ENCODE results near the gene DPCD. TPM values are rescaled to one million over a fixed set of nuclear protein-coding genes. Genes with fewer than 3 reads are reported as not detected.
A peak's percentile ranks its signal among the peaks of the same experiment; 100 is the strongest.

The DPCD gene
- total RNA-seq, 1 experiment from 2014 or later, result 64.2 TPM

DNA sequence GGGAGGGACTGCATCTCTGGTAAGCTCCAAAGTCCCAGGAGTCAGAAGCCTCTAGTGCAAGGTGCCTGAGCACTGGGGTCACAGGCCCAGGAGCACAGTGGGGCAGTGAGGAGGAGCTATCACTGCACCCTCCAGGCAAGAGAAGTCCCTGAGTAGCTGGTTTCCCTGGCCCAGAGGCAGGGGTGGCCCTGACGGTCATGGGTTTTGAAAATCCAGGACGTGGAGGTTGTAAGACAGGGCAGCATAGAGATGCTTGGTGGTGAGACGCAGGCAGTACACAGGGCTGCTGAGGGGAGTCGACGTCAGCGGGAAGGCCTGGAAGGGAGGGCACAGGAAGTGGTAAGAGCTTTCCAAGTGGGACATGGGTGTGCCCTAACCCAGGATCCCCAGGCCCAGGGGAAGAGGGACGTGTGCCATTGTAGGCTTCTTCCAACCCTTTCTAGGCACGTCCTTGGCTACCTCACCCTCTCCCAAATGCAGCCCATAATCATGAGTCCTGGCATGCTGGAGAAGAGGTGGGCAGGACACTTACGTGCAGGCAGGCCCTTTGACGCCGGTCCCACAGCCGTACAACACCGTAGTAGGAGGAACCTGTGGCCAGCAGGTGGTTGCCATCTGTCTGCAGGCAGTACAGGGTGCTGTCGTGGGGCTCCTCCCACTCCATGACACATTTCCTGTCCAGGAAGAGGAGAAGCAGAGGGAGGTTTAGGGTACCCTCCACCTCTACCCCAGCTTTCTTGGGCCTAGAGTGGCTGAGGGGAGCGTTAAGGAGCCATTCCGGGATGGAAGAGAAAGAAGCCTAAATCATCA is 23.2 kb downstream of the DPCD start:
- Histone ChIP-seq H3K27me3 (no peaks in the 10 kb centered on the region), H3K36me3 (peaks cover 17% of the 10 kb centered on the region), H3K4me3 (no peak overlapping the region), H3K9me3 (no peaks in the 10 kb centered on the region)
- peak; percentile 35 for DNase-seq

GRCh38 chr10:101612086-101612485 is 24.0 kb downstream of the DPCD start:
- DNase-seq, result no peak
- Histone ChIP-seq H3K9me3 (no peaks in the 10 kb centered on the region), H3K4me3 (no peak overlapping the region), H3K27me3 (no peaks in the 10 kb centered on the region), H3K36me3 (peaks cover 17% of the 10 kb centered on the region)

DNA sequence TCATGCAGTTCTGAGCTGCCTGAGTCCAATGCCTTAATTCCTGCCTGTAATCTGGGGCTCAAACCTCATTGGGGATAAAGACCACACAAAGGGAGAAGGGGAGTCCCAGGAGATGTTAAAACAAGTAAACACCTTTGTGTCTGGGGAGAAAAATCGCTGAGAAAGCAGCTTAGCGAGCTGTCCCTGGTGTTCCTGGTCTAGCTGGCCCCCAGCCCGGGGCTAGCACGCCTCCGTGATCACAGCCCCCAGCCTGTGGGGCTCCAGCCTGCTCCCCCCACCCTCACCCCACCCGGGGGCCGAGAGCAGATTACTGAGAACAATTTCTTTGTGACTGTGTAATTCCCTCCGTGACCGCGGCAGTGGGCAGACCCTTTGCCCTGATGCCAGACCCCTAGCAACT is 24.8 kb downstream of the DPCD start:
- Histone ChIP-seq H3K4me3 (no peak overlapping the region), H3K27me3 (no peaks in the 10 kb centered on the region), H3K9me3 (no peaks in the 10 kb centered on the region), H3K36me3 (peaks cover 17% of the 10 kb centered on the region)
- no peak for DNase-seq

GRCh38 chr10:101613646-101614045 is 25.5 kb downstream of the DPCD start:
- H3K4me3 ChIP-seq, result no peak overlapping the region
- no peak for DNase-seq
- no peaks in the 10 kb centered on the region for H3K27me3 ChIP-seq
- H3K9me3 ChIP-seq, result no peaks in the 10 kb centered on the region
- peaks cover 17% of the 10 kb centered on the region for H3K36me3 ChIP-seq

DNA sequence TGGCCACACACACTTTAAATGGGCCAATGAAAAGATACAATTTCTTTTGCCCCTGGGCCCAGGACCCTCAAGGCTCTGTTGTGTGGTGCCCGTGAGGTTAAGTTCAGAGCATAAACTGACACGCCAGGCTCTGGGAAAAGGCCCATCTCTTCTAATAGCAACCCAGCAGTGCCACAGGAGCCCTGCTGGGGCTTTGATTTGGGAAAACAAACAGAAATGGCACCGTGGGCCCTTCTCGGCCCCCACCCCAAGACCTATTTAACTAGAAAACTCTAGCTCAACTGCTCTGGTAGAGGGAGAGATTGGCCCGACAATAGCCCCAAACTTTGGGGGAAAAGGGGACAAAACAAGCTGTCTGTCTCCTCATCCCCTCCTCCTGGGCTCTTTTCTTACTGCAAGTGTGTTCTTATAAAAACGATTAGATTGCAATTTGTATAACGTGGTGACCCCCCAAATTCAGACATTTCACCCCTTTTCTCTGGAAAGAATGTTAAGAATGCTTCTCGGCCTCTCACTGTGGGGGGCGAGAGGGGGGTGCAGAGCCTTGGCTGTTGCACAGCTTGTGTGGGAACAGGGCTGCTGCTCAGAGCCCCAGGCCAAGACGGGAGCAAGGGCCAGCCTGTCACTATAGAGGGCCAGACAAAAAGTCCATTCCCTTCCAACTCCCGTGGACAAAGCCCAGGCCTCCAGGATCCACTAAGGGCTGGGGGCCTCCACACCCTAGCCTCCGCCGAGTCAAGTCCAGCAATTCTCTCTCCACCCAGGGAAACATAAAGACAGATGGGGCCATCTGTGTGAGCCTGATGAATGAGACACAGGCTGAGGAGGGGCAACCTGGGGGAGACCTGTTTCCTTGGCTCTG is 26.8 kb downstream of the DPCD start:
- H3K36me3 ChIP-seq, result peaks cover 15% of the 10 kb centered on the region
- no peak overlapping the region for H3K4me3 ChIP-seq
- no peak for DNase-seq
- no peaks in the 10 kb centered on the region for H3K9me3 ChIP-seq
- no peaks in the 10 kb centered on the region for H3K27me3 ChIP-seq

DNA sequence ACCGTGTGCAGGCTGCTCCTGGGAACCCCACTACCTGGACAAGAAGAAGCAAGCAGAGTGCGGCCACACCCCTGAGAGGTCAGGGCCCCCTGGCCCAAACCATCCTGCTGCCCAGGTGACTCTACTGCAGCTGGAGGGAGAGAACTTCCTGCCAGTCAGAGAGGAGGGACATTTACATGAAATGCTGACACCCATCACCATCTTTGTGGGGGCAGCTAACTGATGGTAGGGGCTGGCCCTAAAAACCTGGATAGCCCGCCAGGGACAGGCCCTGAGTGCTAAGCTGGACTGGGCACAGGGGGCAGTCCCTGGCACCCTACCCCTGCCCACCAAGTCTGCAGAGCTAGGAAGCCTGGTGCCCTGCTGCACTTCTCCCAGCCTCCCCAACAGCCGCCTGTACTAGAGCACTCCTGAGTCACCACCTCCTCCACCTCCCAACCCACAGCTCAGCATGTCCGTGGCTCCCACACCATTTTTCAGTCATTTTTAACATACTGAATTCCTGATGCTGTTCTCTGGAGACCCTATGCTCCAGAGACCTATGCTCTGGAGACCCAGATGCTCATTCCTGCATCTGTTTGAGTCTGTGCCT is 27.5 kb downstream of the DPCD start:
- H3K9me3 ChIP-seq, result no peaks in the 10 kb centered on the region
- peaks cover 8% of the 10 kb centered on the region for H3K36me3 ChIP-seq
- no peak overlapping the region for H3K4me3 ChIP-seq
- H3K27me3 ChIP-seq, result no peaks in the 10 kb centered on the region
- no peak for DNase-seq

DNA sequence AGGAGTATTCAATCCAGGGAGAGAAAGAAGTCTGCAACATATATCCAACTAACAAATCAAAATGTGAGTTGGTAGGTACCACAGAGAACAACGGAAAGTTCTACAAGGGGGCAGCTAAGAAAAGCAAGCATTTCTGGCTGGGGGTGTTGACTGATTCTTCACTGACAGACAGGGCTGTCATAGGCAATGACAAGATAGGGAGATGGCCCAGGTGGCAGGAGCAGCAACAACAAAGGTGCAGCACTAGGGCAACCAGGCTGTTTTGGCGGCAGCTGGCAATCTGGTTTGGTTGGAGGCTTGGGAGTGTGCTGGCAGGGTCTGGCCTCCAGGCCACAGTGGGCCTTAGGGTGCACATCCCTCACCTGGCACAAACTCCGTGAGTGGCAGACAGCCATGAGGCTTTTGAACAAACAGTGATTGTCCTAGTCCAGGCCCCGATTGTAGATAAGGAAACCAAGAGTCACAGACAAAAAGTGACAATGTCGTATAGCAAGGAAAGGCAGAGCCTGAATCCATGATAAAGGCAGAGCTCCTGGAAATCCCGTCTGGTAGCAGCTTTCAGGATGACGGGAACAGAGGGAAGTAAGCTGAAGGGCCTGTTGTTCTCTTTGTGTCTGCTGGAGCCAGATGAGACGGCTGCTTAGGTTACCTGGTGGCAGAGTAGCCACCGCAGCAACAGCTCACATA is 28.4 kb downstream of the DPCD start:
- Histone ChIP-seq H3K9me3 (no peaks in the 10 kb centered on the region), H3K36me3 (peaks cover under 1% of the 10 kb centered on the region; the same call in 1 of the 2 replicates), H3K4me3 (no peak overlapping the region), H3K27me3 (no peaks in the 10 kb centered on the region)
- no peak for DNase-seq

DNA sequence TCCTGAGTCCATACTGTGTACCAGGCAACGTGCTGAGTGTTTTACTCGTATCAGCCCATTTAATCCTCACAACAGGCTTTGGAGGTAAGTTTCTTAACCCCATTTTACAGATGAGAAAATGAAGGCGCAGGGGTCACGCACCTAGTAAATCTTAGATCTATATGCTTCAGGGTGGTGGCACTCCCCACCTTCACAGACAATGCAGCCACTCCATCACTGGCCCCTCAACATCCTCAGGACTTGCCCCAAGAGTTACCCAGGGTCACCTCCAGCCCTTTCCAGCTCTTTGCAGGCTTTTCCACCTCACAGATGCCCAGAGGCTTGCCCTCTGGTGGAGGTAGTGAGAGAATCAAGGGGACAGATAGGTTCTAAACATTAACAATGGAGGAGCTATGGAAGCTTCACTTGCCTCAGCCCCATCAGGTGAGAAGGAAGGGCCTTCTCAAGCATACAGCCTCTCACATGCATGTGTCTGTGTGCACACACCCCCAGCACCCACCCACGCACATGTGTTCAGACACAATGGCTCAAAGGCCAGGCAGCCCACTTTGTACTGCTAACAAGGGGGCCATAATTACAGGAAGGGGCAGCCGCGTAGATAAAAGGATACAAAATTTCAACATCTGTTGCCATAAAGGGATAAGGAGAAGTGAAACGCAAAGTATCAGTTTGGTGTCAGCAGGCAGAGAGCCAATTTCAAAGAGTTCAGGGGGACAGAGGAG is 29.1 kb downstream of the DPCD start:
- no peaks in the 10 kb centered on the region for H3K9me3 ChIP-seq
- DNase-seq, result no peak
- no peaks in the 10 kb centered on the region for H3K27me3 ChIP-seq
- no peaks in the 10 kb centered on the region for H3K36me3 ChIP-seq
- no peak overlapping the region for H3K4me3 ChIP-seq

- Histone ChIP-seq H3K4me3 (no peak overlapping the region), H3K9me3 (no peaks in the 10 kb centered on the region), H3K36me3 (no peaks in the 10 kb centered on the region), H3K27me3 (no peaks in the 10 kb centered on the region)
- DNase-seq, result no peak
Observed at GRCh38 chr10:101617824-101618568, 29.9 kb downstream of the DPCD start.

DNA sequence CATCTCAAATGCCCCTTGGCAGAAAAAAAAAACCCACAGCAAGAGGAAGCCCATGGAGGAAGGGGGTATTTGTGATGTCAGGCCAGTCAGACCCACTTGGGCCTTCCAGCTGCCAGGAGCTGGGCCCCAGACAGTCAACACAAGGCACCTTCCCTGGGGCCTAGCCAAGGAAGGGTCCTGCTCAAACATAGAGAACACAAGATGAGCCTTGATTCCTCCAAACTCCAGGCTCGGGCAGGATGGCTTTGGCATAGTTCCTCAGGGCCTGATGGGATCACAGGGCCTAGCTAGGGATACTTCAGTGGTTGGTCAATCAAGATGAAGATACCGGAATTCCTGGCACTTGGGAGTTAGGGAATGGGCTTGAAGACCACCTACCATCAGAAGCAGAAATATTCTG is 30.8 kb downstream of the DPCD start:
- no peak for DNase-seq
- Histone ChIP-seq H3K36me3 (peaks cover 4% of the 10 kb centered on the region; the same call in 1 of the 2 replicates), H3K27me3 (no peaks in the 10 kb centered on the region), H3K9me3 (no peaks in the 10 kb centered on the region), H3K4me3 (no peak overlapping the region)

- H3K4me3 ChIP-seq, result no peak overlapping the region
- H3K27me3 ChIP-seq, result no peaks in the 10 kb centered on the region
- peaks cover 4% of the 10 kb centered on the region; the same call in 1 of the 2 replicates for H3K36me3 ChIP-seq
- DNase-seq, result no peak
- no peaks in the 10 kb centered on the region for H3K9me3 ChIP-seq
Observed at GRCh38 chr10:101619983-101620382, 31.9 kb downstream of the DPCD start.

DNA sequence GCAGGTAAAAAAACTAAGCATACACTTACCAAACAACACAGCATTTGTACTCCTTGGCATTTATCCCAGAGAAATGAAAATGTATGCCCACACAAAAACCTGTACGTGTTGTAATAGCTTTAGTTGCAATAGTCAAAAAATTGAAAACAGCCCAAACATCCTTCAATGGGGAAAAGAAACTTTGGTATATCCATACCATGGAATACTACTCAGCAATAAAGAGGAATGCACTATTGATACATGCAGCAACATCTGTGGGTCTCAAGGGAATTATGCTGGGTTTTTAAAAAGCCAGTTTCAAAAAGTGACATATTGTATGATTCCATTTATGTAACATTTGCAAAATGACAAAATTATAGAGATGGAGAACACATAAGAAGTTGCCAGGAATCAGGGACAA is 35.4 kb downstream of the DPCD start:
- H3K4me3 ChIP-seq, result no peak overlapping the region
- H3K9me3 ChIP-seq, result no peaks in the 10 kb centered on the region
- H3K27me3 ChIP-seq, result no peaks in the 10 kb centered on the region
- no peak for DNase-seq
- H3K36me3 ChIP-seq, result peaks cover 4% of the 10 kb centered on the region; the same call in 1 of the 2 replicates

DNA sequence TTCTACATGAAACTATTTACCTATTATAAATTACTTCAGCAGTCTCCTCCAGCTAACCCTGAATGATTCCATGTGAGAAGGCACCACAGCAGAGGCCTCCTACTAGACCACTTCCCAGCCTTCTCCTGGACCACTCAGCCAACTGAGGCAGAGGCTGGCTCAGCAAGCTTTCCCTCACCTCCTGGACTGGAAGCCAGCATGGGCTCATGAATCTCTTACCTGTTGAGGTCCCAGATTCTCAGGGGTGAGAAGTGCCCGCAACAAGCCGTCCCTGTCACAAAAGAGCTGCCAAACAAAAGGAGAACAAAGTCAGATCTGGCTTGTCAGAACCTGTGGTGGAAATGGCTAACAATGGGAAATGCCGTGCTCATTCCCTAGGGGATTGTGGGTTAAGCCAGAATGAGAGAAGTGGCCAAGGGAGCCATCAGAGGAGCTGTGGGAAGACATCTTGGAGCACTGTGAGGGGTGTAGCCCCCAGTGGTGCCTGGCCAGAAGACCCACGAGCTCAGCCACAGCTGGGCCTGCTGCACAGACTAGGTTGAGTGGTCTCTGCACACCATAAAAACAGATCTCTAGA is 36.5 kb downstream of the DPCD start:
- H3K27me3 ChIP-seq, result no peaks in the 10 kb centered on the region
- no peaks in the 10 kb centered on the region for H3K9me3 ChIP-seq
- H3K4me3 ChIP-seq, result no peak overlapping the region
- peaks cover 4% of the 10 kb centered on the region for H3K36me3 ChIP-seq
- no peak for DNase-seq

- H3K4me3 ChIP-seq, result no peak overlapping the region
- H3K9me3 ChIP-seq, result no peaks in the 10 kb centered on the region
- H3K36me3 ChIP-seq, result peaks cover 4% of the 10 kb centered on the region
- DNase-seq, result no peak
- H3K27me3 ChIP-seq, result no peaks in the 10 kb centered on the region
Observed at GRCh38 chr10:101625821-101626412, 37.8 kb downstream of the DPCD start.
